RPMI7951 (cell line): ENCODE results near the gene FOSB. TPM values are rescaled to one million over a fixed set of nuclear protein-coding genes. Genes with fewer than 3 reads are reported as not detected.
"Not testable (repeated sequence)": the region's sequence is repeated elsewhere in the genome, so short reads cannot be mapped to it uniquely, and the experiment has no call there.

Experiments used
- DNase-seq: peaks from one replicate; pipeline ENCODE4 v3.0.0-alpha.2; 2012; ENCODE audit warnings: low read depth
- total RNA-seq: library from RNA; depleted of rRNA; stranded (reverse); fragments of >200 nt; shearing (Covaris generic); gene quantifications from 2 replicates; pipeline ENCODE4 v1.2.3, GENCODE V29; 2014; rRNA removed

The FOSB gene
- 0.96 and 1.6 TPM in 2 replicates for total RNA-seq

GRCh38 chr19:45467456-45468158 is at the start of gene FOSB:
Gene FOSB, plus strand, starts transcription at chr19:45467996. Its CDS starts 591 bp downstream, at chr19:45468587.
- DNase-seq = peak; percentile 95

GRCh38 chr19:45418802-45419201 is 49.0 kb upstream of the FOSB start:
- DNase-seq = no peak

GRCh38 chr19:45419396-45419795 is 48.4 kb upstream of the FOSB start:
- no peak for DNase-seq

- DNase-seq = no peak
Measured at GRCh38 chr19:45419895-45420294, 47.9 kb upstream of the FOSB start.

GRCh38 chr19:45420356-45420755 is 47.4 kb upstream of the FOSB start:
- DNase-seq = no peak

- DNase-seq = no peak
Measured at GRCh38 chr19:45420871-45421270, 46.9 kb upstream of the FOSB start.

- no peak for DNase-seq
Measured at GRCh38 chr19:45421947-45422498, 45.8 kb upstream of the FOSB start.

GRCh38 chr19:45423033-45423588 is 44.7 kb upstream of the FOSB start:
- no peak for DNase-seq

GRCh38 chr19:45423589-45424190 is 44.1 kb upstream of the FOSB start, which contains the start of gene ERCC1:
Gene ERCC1, minus strand, starts transcription at chr19:45423917. Its CDS starts 543 bp downstream, at chr19:45423374.
- peak; percentile 96 for DNase-seq

GRCh38 chr19:45424191-45425058 is 43.4 kb upstream of the FOSB start:
- DNase-seq = peak; percentile 97

GRCh38 chr19:45428384-45429231 is 39.2 kb upstream of the FOSB start:
- peak; percentile 79 for DNase-seq

GRCh38 chr19:45429896-45430295 is 37.9 kb upstream of the FOSB start:
- DNase-seq = not testable (repeated sequence)

GRCh38 chr19:45431008-45431407 is 36.8 kb upstream of the FOSB start:
- not testable (repeated sequence) for DNase-seq

- not testable (repeated sequence) for DNase-seq
Measured at GRCh38 chr19:45432543-45432942, 35.3 kb upstream of the FOSB start.

- no peak for DNase-seq
Measured at GRCh38 chr19:45437328-45437727, 30.5 kb upstream of the FOSB start.

GRCh38 chr19:45439190-45439568 is 28.6 kb upstream of the FOSB start:
- DNase-seq = no peak

GRCh38 chr19:45439569-45440258 is 28.1 kb upstream of the FOSB start:
- peak; percentile 88 for DNase-seq

- no peak for DNase-seq
Measured at GRCh38 chr19:45440259-45440638, 27.5 kb upstream of the FOSB start.

GRCh38 chr19:45440873-45441654 is 26.7 kb upstream of the FOSB start:
- DNase-seq = peak; percentile 44
